A673 (cell line): Measurements from ENCODE around the gene MIDN. TPM values are rescaled to one million over a fixed set of nuclear protein-coding genes. Genes with fewer than 3 reads are reported as not detected.

Experiments used
- BruUV-seq: library from RNA; stranded (reverse); fragments of 400-500 nt; replicated peaks from 2 replicates; lab custom pipeline; 2021; lab: Mats Ljungman, UMichigan
- CTCF ChIA-PET: fragments of 300-600 bp; sonication (Branson Sonifier 250); formaldehyde crosslinking; loops from one replicate; lab custom pipeline; 2022; ENCODE audit warnings: antibody characterized with exemption; lab: Charles Lee
- POLR2A ChIA-PET: fragments of 300-600 bp; sonication (Branson Sonifier 250); formaldehyde crosslinking; loops from one replicate; lab custom pipeline; 2022; ENCODE audit warnings: antibody characterized with exemption; ENCODE audit not compliant: low non-redundant PET; lab: Charles Lee
- DNase-seq: peaks from one replicate; pipeline ENCODE4 v3.0.0-alpha.2; 2015; ENCODE audit warnings: low spot score
- H3K27ac ChIP-seq: fragments of 200-600 bp; sonication (generic); 2 replicates; pipeline ENCODE4 v1.5.1; 2016; ENCODE audit warnings: mixed run types, low read depth, mild to moderate bottlenecking, mixed read lengths, antibody characterized with exemption, low read length; ENCODE audit not compliant: poor library complexity, severe bottlenecking
- H3K27me3 ChIP-seq: fragments of 200-600 bp; sonication (generic); replicated peaks from 2 replicates; pipeline ENCODE4 v1.6.1; 2017; ENCODE audit warnings: mixed run types, low read depth, mild to moderate bottlenecking, mixed read lengths, antibody characterized with exemption, low read length; ENCODE audit not compliant: insufficient read depth, poor library complexity
- H3K36me3 ChIP-seq: fragments of 200-600 bp; sonication (generic); 2 replicates; pipeline ENCODE4 v1.6.1; 2016; ENCODE audit warnings: mixed run types, mild to moderate bottlenecking, mixed read lengths, antibody characterized with exemption, low read length; ENCODE audit not compliant: insufficient read depth, poor library complexity, severe bottlenecking
- H3K4me1 ChIP-seq: fragments of 200-600 bp; sonication (generic); 2 replicates; pipeline ENCODE4 v1.6.1; 2017; ENCODE audit warnings: mixed run types, mild to moderate bottlenecking, mixed read lengths, antibody characterized with exemption, low read length; ENCODE audit not compliant: insufficient read depth, poor library complexity, severe bottlenecking
- H3K4me3 ChIP-seq: fragments of 200-600 bp; sonication (generic); 2 replicates; pipeline ENCODE4 v1.5.1; 2016; ENCODE audit warnings: low read depth, mixed run types, mild to moderate bottlenecking, mixed read lengths, low read length; ENCODE audit not compliant: poor library complexity, severe bottlenecking
- H3K9me3 ChIP-seq: fragments of 200-600 bp; sonication (generic); 2 replicates; pipeline ENCODE4 v1.6.1; 2016; ENCODE audit warnings: mixed run types, low read depth, mild to moderate bottlenecking, mixed read lengths, antibody characterized with exemption, low read length; ENCODE audit not compliant: poor library complexity, severe bottlenecking
- EZH2 ChIP-seq: fragments of 200-600 bp; sonication (generic); IDR thresholded peaks from 2 replicates; pipeline ENCODE4 v1.6.1; 2017; ENCODE audit warnings: borderline replicate concordance, low read depth, mild to moderate bottlenecking, mixed read lengths, antibody characterized with exemption, low read length; ENCODE audit not compliant: poor library complexity, severe bottlenecking
- intact Hi-C: fragments of 100-400 bp; cut with micrococcal nuclease; formaldehyde crosslinking; loops from one replicate; pipeline ENCODE4 v1.10.0; 2022; ENCODE audit not compliant: unreplicated experiment
- total RNA-seq: library from RNA; stranded (reverse); gene quantifications from 2 replicates; pipeline ENCODE4 v1.2.3, GENCODE V29; 2021
- TF ChIP-seq, protein P1 (sequence below): fragments of 300-800, 200-600 bp; sonication (generic); conservative IDR thresholded peaks from 2 replicates; pipeline ENCODE4 v1.5.1; 2017; ENCODE audit warnings: low read depth, mild to moderate bottlenecking, antibody characterized with exemption, low read length, moderate library complexity, mixed read lengths

Gene MIDN
- total RNA-seq, 1 experiment from 2014 or later: 169 TPM

DNA sequence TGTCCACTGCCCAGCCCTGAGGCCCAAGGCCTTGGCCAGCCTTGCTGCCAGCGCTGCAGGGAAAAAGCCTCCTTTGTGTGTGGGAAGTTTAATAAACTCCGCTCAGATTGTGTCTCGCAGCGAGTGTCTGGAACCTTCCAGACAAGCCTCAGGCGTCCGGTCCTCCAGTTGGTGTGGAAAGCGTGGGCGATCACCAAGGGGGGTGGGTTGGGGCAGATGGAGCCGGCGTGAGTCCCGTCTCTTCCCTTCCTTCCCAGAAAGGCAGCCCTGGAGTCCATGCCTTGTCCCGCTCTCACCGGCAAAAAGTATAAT, 38.2 kb upstream of the MIDN start:
- POLR2A ChIA-PET: no interaction called here
- no peaks in the 10 kb centered on the region for H3K9me3 ChIP-seq
- no peak overlapping the region for H3K4me3 ChIP-seq
- TF ChIP-seq, protein P1, sequence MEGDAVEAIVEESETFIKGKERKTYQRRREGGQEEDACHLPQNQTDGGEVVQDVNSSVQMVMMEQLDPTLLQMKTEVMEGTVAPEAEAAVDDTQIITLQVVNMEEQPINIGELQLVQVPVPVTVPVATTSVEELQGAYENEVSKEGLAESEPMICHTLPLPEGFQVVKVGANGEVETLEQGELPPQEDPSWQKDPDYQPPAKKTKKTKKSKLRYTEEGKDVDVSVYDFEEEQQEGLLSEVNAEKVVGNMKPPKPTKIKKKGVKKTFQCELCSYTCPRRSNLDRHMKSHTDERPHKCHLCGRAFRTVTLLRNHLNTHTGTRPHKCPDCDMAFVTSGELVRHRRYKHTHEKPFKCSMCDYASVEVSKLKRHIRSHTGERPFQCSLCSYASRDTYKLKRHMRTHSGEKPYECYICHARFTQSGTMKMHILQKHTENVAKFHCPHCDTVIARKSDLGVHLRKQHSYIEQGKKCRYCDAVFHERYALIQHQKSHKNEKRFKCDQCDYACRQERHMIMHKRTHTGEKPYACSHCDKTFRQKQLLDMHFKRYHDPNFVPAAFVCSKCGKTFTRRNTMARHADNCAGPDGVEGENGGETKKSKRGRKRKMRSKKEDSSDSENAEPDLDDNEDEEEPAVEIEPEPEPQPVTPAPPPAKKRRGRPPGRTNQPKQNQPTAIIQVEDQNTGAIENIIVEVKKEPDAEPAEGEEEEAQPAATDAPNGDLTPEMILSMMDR: no peak
- TF ChIP-seq EZH2: no peak
- no peak for DNase-seq
- intact Hi-C loops: loop anchor here (10.0 kb wide), 1 partner anchor 185 kb away; the partner anchor contains the start of genes CNN2, RNU6-2 and TMEM259
- peaks cover 52% of the 10 kb centered on the region for H3K4me1 ChIP-seq
- peak overlapping the region; percentile 7 for H3K27ac ChIP-seq
- no TSS peak for BruUV-seq
- CTCF ChIA-PET: no interaction called here
- H3K27me3 ChIP-seq: no peaks in the 10 kb centered on the region
- H3K36me3 ChIP-seq: peaks cover 3% of the 10 kb centered on the region

- no peaks in the 10 kb centered on the region for H3K9me3 ChIP-seq
- peak; percentile 90 for DNase-seq
- intact Hi-C loops: loop anchor here (10.0 kb wide), 1 partner anchor 187 kb away; the partner anchor contains the start of genes CNN2, RNU6-2 and TMEM259
- peaks cover 54% of the 10 kb centered on the region for H3K4me1 ChIP-seq
- CTCF ChIA-PET: interaction anchor here (0.7 kb wide), 2 partner anchors 8 to 42 kb away, joined by 7 to 9 read pairs; no protein-coding TSS in a partner anchor
- H3K27ac ChIP-seq: peak overlapping the region; percentile 68
- BruUV-seq: no TSS peak
- no peaks in the 10 kb centered on the region for H3K27me3 ChIP-seq
- H3K4me3 ChIP-seq: peak overlapping the region; percentile 34
- POLR2A ChIA-PET: interaction anchor here (0.8 kb wide), 1 partner anchor 57 kb away, joined by 3 read pairs; no protein-coding TSS in a partner anchor
- TF ChIP-seq, protein P1: no peak
- no peak for TF ChIP-seq EZH2
- peaks cover 3% of the 10 kb centered on the region for H3K36me3 ChIP-seq
These were observed 36.7 kb upstream of the MIDN start for GRCh38 chr19:1211494-1212234.

GRCh38 chr19:1213391-1214286, 34.7 kb upstream of the MIDN start:
- Histone ChIP-seq H3K4me1 (peaks cover 49% of the 10 kb centered on the region), H3K27ac (peak overlapping the region; percentile 87), H3K27me3 (no peaks in the 10 kb centered on the region), H3K36me3 (peaks cover 3% of the 10 kb centered on the region), H3K9me3 (no peaks in the 10 kb centered on the region), H3K4me3 (peak overlapping the region; percentile 2)
- BruUV-seq: no TSS peak
- DNase-seq: peak; percentile 92
- TF ChIP-seq EZH2: no peak
- TF ChIP-seq, protein P1: no peak
- ChIA-PET CTCF (interaction anchor here (0.6 to 1.4 kb wide), 2 partner anchors 9 to 202 kb away, joined by 3 to 4 read pairs; no protein-coding TSS in a partner anchor), POLR2A (no interaction called here)
- intact Hi-C loops: loop anchor here (10.0 kb wide), 1 partner anchor 189 kb away; the partner anchor contains the start of genes CNN2, RNU6-2 and TMEM259
